T-cell (primary cell): ENCODE data around the gene CACNA1A. TPM values are rescaled to one million over a fixed set of nuclear protein-coding genes. Genes with fewer than 3 reads are reported as not detected.

Experiments used
- ATAC-seq, 4 experiments: fragments of 200-7000 bp in 3 of 4; fragments of 150-1000 bp in 1 of 4; cut with Tn5 transposase; replicated peaks in 1 of 4; 1 replicate in 3 of 4; 2 replicates in 1 of 4; pipeline ENCODE4 v1.10.0; 2021; ENCODE audit warnings: moderate library complexity in 3 of 4, mild to moderate bottlenecking in 2 of 4, moderate number of reproducible peaks in 1 of 4
- CTCF ChIA-PET, 2 donors: fragments of 300-600 bp; sonication (Branson Sonifier 250); formaldehyde crosslinking; loops; one replicate each; lab custom pipeline; 2022; ENCODE audit warnings: antibody characterized with exemption in 2 of 2; lab: Charles Lee
- POLR2A ChIA-PET, 2 donors: fragments of 300-600 bp; sonication (Branson Sonifier 250); formaldehyde crosslinking; loops; one replicate each; lab custom pipeline; 2022; ENCODE audit warnings: antibody characterized with exemption in 2 of 2; lab: Charles Lee
- DNase-seq, 35 experiments: peaks; one replicate each; pipeline versions ENCODE4 v3.0.0 to v3.0.0-alpha.2; 2013 to 2023
- H3K27ac ChIP-seq: one replicate; pipeline ENCODE4 v1.5.1; 2013; ENCODE audit warnings: low read length
- H3K27me3 ChIP-seq, 2 experiments: replicated peaks in 1 of 2; 1 replicate in 1 of 2; 2 replicates in 1 of 2; pipeline versions ENCODE4 v1.6.1 to v1.7.0; 2013; ENCODE audit warnings: low read length in 1 of 2, mixed read lengths in 1 of 2; ENCODE audit not compliant: control insufficient read depth in 2 of 2, insufficient read depth in 2 of 2; ENCODE audit errors: extremely low read depth in 1 of 2
- H3K36me3 ChIP-seq, 2 donors: 1 replicate in 1 of 2; 2 replicates in 1 of 2; pipeline versions ENCODE4 v1.6.1 to v1.7.0; 2013; ENCODE audit warnings: low read length in 1 of 2; ENCODE audit not compliant: control insufficient read depth in 2 of 2, insufficient read depth in 1 of 2; ENCODE audit errors: extremely low read depth in 1 of 2
- H3K4me1 ChIP-seq, 2 experiments: 1 replicate in 1 of 2; 2 replicates in 1 of 2; pipeline versions ENCODE4 v1.6.1 to v1.7.0; 2013; ENCODE audit warnings: low read length in 2 of 2, mixed read lengths in 1 of 2; ENCODE audit not compliant: insufficient read depth in 2 of 2, control insufficient read depth in 1 of 2; ENCODE audit errors: extremely low read depth in 1 of 2
- H3K4me3 ChIP-seq, 2 donors: 1 replicate in 1 of 2; 2 replicates in 1 of 2; pipeline versions ENCODE4 v1.5.1 to v1.7.0; 2013; ENCODE audit warnings: mild to moderate bottlenecking in 2 of 2, low read length in 1 of 2, moderate library complexity in 1 of 2; ENCODE audit not compliant: control insufficient read depth in 1 of 2; ENCODE audit errors: extremely low read depth in 1 of 2
- H3K9me3 ChIP-seq: 2 replicates; pipeline ENCODE4 v1.7.0; 2013
- H3K27ac Mint-ChIP-seq, 2 donors: one replicate each; pipeline ENCODE4 v1.8.0; 2020 to 2021; ENCODE audit warnings: mild to moderate bottlenecking in 2 of 2, mixed read lengths in 2 of 2
- H3K27me3 Mint-ChIP-seq, 2 donors: one replicate each; pipeline ENCODE4 v1.8.0; 2021 to 2022; ENCODE audit warnings: mixed read lengths in 2 of 2
- H3K36me3 Mint-ChIP-seq: one replicate; pipeline ENCODE4 v1.8.0; 2021; ENCODE audit warnings: mixed read lengths
- H3K4me1 Mint-ChIP-seq, 3 donors: one replicate each; pipeline ENCODE4 v1.8.0; 2020 to 2022; ENCODE audit warnings: mixed read lengths in 3 of 3, mild to moderate bottlenecking in 1 of 3
- H3K4me3 Mint-ChIP-seq, 3 donors: one replicate each; pipeline ENCODE4 v1.8.0; 2020 to 2022; ENCODE audit warnings: mild to moderate bottlenecking in 3 of 3, mixed read lengths in 3 of 3, moderate library complexity in 3 of 3
- H3K9me3 Mint-ChIP-seq, 3 donors: one replicate each; pipeline ENCODE4 v1.8.0; 2020 to 2022; ENCODE audit warnings: mixed read lengths in 3 of 3
- WGBS: methylation state at CpG from one replicate; pipeline ENCODE4 v1.1.5; 2013; ENCODE audit warnings: missing lambda C conversion rate; ENCODE audit not compliant: insufficient coverage; 5-methylcytosine and 5-hydroxymethylcytosine counted together
- total RNA-seq, 35 experiments: library from RNA in 6 of 35; stranded (reverse) in 6 of 35; fragments of 120-200 nt in 1 of 35; gene quantifications; one replicate each; pipeline versions ENCODE4 v1.2.1 to v1.2.4 and lab custom pipeline; 2013 to 2026

CACNA1A gene
- total RNA-seq, 5 donors from 2014 or later (not counting 1 experiment from before 2014, with no cell fraction given): 0.33 to 0.89 (median 0.51) TPM

DNA sequence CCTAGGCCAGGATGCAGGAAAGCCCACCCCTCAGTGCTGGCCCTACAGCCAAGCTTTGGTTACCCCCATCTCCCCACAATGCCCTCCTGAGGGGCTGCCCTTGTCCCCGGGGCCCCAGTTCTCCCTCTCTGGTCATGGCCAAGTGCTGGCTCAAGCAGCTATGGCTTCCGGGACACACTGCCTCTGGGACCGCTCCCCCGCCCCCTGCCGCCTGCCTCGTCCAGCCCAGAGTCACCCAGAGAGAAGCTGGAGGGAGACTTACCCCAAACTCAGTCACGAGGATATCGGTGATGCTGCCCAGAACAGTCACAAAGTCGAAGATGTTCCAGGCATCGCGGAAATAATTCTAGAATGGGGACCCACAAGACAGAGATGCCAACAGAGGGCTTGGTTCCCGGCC lies 261.4 kb downstream of the CACNA1A start:
- Histone ChIP-seq H3K27ac (no peak overlapping the region), H3K4me1 (peaks cover 4 to 13% of the 10 kb centered on the region in 2 experiments), H3K27me3 (peaks cover 0 to 35% of the 10 kb centered on the region in 2 experiments), H3K4me3 (no peak overlapping the region), H3K9me3 (no peaks in the 10 kb centered on the region), H3K36me3 (no peaks in the 10 kb centered on the region)
- ATAC-seq (no peak), DNase-seq (no peak)
- no peaks in the 10 kb centered on the region for H3K36me3 Mint-ChIP-seq
- ChIA-PET CTCF (interaction anchor here in 1 of 2 donors (0.6 to 0.7 kb wide), 4 partner anchors 14 to 1708 kb away, joined by 3 to 4 read pairs (median 3); no protein-coding TSS in a partner anchor), POLR2A (interaction anchor here in 1 of 2 donors (0.6 kb wide), 1 partner anchor 1370 kb away, joined by 10 read pairs; no protein-coding TSS in a partner anchor)
- H3K9me3 Mint-ChIP-seq: no peaks in the 10 kb centered on the region
- no peak overlapping the region for H3K4me3 Mint-ChIP-seq
- H3K27ac Mint-ChIP-seq: no peak overlapping the region
- 86% methylated on average over 12 of the region's 12 CpGs for WGBS
- peaks cover 11 to 23% (median 12%) of the 10 kb centered on the region in 3 donors for H3K4me1 Mint-ChIP-seq
- peaks cover 0 to 4% of the 10 kb centered on the region in 2 donors for H3K27me3 Mint-ChIP-seq

DNA sequence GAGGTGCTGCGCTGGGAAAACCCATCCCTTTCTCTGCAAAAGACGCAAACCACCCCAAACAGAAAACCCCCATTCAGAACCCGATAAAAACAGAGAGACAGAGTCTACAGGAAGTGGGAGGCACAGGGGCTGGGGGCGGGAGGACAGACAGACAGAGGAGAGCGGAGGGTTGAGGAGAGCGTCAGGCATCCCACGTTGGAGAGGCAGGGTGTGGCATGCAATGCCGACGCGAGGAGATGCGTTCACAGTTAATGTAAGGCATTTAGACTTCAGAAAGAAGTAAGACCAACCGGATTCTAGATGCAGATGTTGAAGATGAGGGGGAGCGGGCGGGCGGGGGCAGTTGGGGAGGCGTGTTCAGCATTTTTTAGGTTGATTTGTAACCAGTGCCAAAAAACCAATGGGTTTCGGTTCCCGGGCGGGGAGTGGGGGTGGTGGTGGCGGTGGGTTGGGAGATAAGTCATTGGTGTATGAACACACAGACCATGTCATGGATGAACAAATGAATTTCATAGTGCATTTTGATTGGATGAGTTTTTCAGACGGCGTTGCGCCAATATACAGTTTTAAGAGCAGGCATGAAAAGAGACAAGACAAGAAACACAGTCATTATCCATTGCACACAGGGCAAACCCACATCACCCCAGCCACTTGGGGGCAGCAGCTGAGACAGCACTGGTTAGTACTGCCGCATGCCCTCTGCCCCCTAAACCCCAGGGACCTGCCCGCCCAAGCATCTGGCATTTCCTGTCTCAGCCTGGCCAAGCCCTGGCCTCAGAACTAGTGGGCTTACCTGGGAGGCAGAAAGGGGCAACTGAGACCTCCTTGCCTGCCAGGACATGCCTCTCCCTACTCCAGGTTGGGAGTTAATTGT lies 264.8 kb downstream of the CACNA1A start:
- Histone ChIP-seq H3K9me3 (no peaks in the 10 kb centered on the region), H3K36me3 (no peaks in the 10 kb centered on the region), H3K27ac (no peak overlapping the region), H3K4me3 (peak overlapping the region in 1 of 2 donors; percentile 11), H3K4me1 (peaks cover 4 to 13% of the 10 kb centered on the region in 2 experiments), H3K27me3 (peaks cover 0 to 32% of the 10 kb centered on the region in 2 experiments)
- ChIA-PET CTCF (interaction anchor here in 1 of 2 donors (0.6 kb wide), 1 partner anchor 334 kb away, joined by 3 read pairs; no protein-coding TSS in a partner anchor), POLR2A (no interaction called here)
- no peaks in the 10 kb centered on the region for H3K9me3 Mint-ChIP-seq
- 51% methylated on average over 11 of the region's 25 CpGs for WGBS
- no peaks in the 10 kb centered on the region for H3K27me3 Mint-ChIP-seq
- no peak overlapping the region for H3K27ac Mint-ChIP-seq
- peak overlapping the region; percentile 47 to 67 (median 61) for H3K4me3 Mint-ChIP-seq
- peaks cover 11 to 22% (median 12%) of the 10 kb centered on the region in 3 donors for H3K4me1 Mint-ChIP-seq
- peak in 3 of 4 experiments; percentile 53 to 93 (median 62) for ATAC-seq
- DNase-seq: peak in 17 of 35 experiments; percentile 5 to 44 (median 18)
- no peaks in the 10 kb centered on the region for H3K36me3 Mint-ChIP-seq

DNA sequence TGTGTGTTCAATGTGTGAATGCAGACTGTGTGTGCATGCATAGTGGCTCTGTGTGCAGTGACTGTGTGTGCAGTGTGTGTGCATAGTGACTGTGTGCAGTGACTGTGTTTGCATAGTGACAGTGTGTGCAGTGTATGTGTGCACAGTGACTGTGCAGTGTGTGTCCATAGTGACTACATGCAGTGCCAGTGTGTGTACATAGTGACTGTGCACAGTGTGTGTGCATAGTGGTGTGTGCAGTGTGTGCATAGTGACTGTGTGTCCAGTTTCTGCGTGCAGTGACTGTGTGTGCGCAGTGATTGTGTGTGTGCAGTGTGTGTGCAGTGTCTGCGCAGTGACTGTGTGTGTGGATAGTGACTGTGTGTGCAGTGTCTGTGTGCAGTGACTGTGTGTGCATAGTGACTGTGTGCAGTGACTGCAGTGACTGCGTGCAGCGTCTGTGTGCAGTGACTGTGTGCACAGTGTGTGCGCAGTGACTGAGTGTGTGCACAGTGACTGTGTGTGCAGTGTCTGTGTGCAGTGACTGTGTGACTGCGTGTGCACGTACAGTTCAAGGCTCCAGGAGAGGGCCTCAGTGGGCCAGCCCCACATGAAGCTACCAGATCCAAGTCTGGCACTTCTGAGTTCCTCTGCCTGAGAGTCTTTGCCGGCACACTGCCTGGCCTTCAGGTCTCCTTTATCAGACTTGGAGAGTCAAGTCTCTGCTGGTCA lies 265.8 kb downstream of the CACNA1A start:
- Histone ChIP-seq H3K27me3 (peaks cover 0 to 32% of the 10 kb centered on the region in 2 experiments), H3K4me3 (no peak overlapping the region), H3K27ac (no peak overlapping the region), H3K4me1 (peaks cover 4 to 15% of the 10 kb centered on the region in 2 experiments), H3K9me3 (no peaks in the 10 kb centered on the region), H3K36me3 (no peaks in the 10 kb centered on the region)
- ATAC-seq (no peak), DNase-seq (no peak)
- H3K9me3 Mint-ChIP-seq: peaks cover 3 to 6% (median 5%) of the 10 kb centered on the region in 3 donors
- no peaks in the 10 kb centered on the region for H3K36me3 Mint-ChIP-seq
- peak overlapping the region in 1 of 2 donors; percentile 19 for H3K27ac Mint-ChIP-seq
- H3K4me3 Mint-ChIP-seq: peak overlapping the region in 2 of 3 donors; percentile 47 to 67
- H3K27me3 Mint-ChIP-seq: no peaks in the 10 kb centered on the region
- ChIA-PET CTCF (interaction anchor here in 1 of 2 donors (0.6 kb wide), 1 partner anchor 335 kb away, joined by 3 read pairs; no protein-coding TSS in a partner anchor), POLR2A (no interaction called here)
- WGBS: 79% methylated on average over 8 of the region's 9 CpGs
- H3K4me1 Mint-ChIP-seq: peaks cover 12 to 22% (median 13%) of the 10 kb centered on the region in 3 donors

DNA sequence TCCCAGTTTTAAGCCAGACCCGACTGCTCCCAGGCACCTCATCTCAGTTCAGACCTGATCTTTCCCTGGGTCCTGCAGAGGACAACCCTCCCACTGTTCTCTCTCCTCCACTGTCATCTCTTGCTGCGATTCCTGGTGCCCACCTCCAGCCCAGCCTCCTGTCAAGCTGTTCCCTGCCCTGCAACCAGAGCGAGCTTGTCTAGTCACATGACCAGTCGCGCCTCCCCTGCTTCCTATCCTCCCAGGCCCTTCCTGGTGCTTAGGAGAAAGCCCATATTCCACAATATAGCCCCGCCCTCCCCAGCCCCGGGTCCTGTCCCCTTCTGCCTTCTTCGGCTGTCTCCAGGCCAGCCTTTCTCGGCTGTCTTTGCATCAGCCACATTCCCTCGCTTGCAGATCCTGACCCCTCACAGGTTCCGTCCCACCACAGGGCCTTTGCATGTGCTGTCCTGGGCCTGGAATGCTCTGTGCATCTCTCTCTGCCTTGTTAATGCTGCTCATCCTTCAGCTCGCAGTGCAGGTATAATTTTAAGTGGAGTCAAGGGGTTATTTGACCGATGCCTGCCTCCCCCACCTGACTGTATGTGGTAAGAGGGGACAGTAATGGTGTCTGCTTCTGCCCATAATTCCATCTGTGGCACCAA lies 267.3 kb downstream of the CACNA1A start:
- H3K4me1 ChIP-seq: peaks cover 11 to 28% of the 10 kb centered on the region in 2 experiments
- Mint-ChIP-seq H3K4me1 (peaks cover 25 to 35% (median 26%) of the 10 kb centered on the region in 3 donors), H3K36me3 (no peaks in the 10 kb centered on the region), H3K27ac (no peak overlapping the region), H3K4me3 (no peak overlapping the region), H3K9me3 (peaks cover 4 to 10% (median 7%) of the 10 kb centered on the region in 3 donors), H3K27me3 (no peaks in the 10 kb centered on the region)
- WGBS: 85% methylated on average over 11 of the region's 13 CpGs
- no peaks in the 10 kb centered on the region for H3K36me3 ChIP-seq
- no peak overlapping the region for H3K4me3 ChIP-seq
- H3K9me3 ChIP-seq: no peaks in the 10 kb centered on the region
- DNase-seq (no peak), ATAC-seq (no peak)
- no peak overlapping the region for H3K27ac ChIP-seq
- ChIA-PET CTCF (no interaction called here), POLR2A (no interaction called here)
- peaks cover 0 to 22% of the 10 kb centered on the region in 2 experiments for H3K27me3 ChIP-seq

DNA sequence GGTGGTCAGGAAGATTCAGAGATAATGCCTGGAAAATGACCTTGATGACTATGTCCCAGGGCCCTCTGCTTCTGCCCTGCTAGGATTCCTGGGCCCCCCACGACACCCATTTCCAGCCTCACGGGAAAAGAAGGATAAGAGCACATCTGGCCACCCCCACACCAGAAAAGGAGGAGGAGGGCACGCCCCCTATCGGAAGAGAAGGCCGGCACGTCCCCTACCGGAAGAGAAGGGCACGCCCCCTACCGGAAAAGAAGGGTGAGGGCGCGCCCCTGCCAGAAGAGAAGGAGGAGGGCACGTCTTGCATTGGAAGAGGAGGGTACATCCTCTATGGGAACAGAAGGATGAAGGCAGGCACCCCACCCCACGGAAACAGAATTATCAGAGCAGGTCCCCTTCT lies 271.8 kb downstream of the CACNA1A start:
- 29% methylated on average over 1 of the region's 13 CpGs for WGBS

More for the DNA sequence above, 271.8 kb downstream of the CACNA1A start:
- H3K27me3 ChIP-seq: peaks cover 0 to 16% of the 10 kb centered on the region in 2 experiments
- ATAC-seq: peak; percentile 82 to 94 (median 90)
- ChIA-PET POLR2A (no interaction called here), CTCF (no interaction called here)
- peak overlapping the region; percentile 37 to 73 (median 48) for H3K4me3 Mint-ChIP-seq
- no peaks in the 10 kb centered on the region for H3K36me3 ChIP-seq
- no peaks in the 10 kb centered on the region for H3K9me3 ChIP-seq
- peak overlapping the region; percentile 54 to 59 for H3K27ac Mint-ChIP-seq
- no peak overlapping the region for H3K27ac ChIP-seq
- H3K9me3 Mint-ChIP-seq: peaks cover 4 to 10% (median 7%) of the 10 kb centered on the region in 3 donors
- peaks cover 0 to 2% of the 10 kb centered on the region in 2 donors for H3K27me3 Mint-ChIP-seq
- H3K4me1 ChIP-seq: peaks cover 7 to 15% of the 10 kb centered on the region in 2 experiments
- H3K4me3 ChIP-seq: no peak overlapping the region
- DNase-seq: peak in 34 of 35 experiments; percentile 28 to 79 (median 54)
- peaks cover 13 to 15% (median 14%) of the 10 kb centered on the region in 3 donors for H3K4me1 Mint-ChIP-seq
- H3K36me3 Mint-ChIP-seq: no peaks in the 10 kb centered on the region
